ENCODE data around the gene TRMT6.

TRMT6 gene

DNA sequence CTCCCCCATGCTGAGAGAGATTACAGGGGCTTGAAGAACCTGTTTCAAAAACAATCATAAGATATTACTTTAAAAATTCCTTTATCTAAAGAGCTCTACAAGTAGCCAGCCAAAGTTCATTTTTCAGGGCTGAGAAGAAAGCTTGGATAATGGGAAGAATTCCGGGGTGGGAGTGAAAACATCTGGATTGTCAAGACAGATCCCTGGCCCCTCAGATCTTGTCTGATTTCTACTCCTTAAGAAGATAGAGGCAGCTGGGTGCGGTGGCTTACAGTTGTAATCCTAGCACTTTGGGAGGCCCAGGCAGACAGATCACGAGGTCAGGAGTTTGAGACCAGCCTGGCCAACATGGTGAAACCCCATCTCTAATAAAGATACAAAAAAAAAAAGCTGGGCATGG lies 24.8 kb downstream of the TRMT6 start:
- no peak overlapping the region for H3K27ac ChIP-seq
- H3K4me3 ChIP-seq = no peak overlapping the region
- no peaks in the 10 kb centered on the region for H3K9me3 ChIP-seq
- peaks cover 0 to 5% of the 10 kb centered on the region in 2 donors for H3K27me3 ChIP-seq
- intact Hi-C loops (cut with DNase I; ENCODE audit: low total_unique reads) = no loop called here
- H3K36me3 ChIP-seq = no peaks in the 10 kb centered on the region
- TF ChIP-seq, protein P1, sequence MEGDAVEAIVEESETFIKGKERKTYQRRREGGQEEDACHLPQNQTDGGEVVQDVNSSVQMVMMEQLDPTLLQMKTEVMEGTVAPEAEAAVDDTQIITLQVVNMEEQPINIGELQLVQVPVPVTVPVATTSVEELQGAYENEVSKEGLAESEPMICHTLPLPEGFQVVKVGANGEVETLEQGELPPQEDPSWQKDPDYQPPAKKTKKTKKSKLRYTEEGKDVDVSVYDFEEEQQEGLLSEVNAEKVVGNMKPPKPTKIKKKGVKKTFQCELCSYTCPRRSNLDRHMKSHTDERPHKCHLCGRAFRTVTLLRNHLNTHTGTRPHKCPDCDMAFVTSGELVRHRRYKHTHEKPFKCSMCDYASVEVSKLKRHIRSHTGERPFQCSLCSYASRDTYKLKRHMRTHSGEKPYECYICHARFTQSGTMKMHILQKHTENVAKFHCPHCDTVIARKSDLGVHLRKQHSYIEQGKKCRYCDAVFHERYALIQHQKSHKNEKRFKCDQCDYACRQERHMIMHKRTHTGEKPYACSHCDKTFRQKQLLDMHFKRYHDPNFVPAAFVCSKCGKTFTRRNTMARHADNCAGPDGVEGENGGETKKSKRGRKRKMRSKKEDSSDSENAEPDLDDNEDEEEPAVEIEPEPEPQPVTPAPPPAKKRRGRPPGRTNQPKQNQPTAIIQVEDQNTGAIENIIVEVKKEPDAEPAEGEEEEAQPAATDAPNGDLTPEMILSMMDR (IDR thresholded peaks at IDR 0.05) = no peak
- no peak for DNase-seq
- H3K4me1 ChIP-seq = no peaks in the 10 kb centered on the region

DNA sequence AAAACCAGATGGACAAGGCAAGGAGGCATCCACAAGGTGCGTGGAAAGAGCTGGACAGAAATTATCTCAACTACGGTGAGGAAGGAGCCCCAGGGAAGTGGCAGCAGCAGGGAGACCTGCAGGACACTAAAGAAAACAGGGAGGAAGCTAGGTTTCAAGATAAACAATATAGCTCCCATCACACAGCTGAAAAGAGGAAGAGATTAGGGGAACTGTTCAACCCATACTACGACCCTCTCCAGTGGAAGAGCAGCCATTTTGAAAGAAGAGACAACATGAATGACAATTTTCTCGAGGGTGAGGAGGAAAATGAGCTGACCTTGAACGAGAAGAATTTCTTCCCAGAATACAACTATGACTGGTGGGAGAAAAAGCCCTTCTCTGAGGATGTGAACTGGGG lies 26.8 kb downstream of the TRMT6 start:
- no peak for DNase-seq
- Histone ChIP-seq H3K4me3 (no peak overlapping the region), H3K9me3 (no peaks in the 10 kb centered on the region), H3K36me3 (no peaks in the 10 kb centered on the region), H3K27me3 (peaks cover 0 to 4% of the 10 kb centered on the region in 2 donors), H3K27ac (no peak overlapping the region), H3K4me1 (no peaks in the 10 kb centered on the region)
- intact Hi-C loops (cut with DNase I; ENCODE audit: low total_unique reads) = no loop called here
- TF ChIP-seq, protein P1 (IDR thresholded peaks at IDR 0.05) = no peak

DNA sequence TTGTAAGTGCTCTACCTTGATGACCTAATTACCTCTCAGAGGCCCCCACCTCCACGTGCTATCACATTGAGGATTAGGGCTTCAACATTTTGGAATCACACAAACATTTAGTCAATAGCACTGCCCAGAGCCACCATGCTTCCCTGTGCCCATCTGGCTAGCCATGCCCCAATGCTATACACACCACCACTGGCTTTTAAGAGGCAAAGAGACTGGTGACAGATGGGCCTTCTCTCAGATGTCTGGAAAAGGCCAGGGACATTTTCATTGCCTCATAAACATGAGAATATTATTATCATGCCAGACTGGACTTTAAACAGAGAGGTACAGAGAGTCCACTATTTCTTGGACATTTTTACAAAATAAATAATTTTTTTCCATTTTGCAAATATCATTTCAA lies 29.8 kb downstream of the TRMT6 start:
- Histone ChIP-seq H3K9me3 (no peaks in the 10 kb centered on the region), H3K4me3 (no peak overlapping the region), H3K27ac (no peak overlapping the region), H3K27me3 (peaks cover 0 to 4% of the 10 kb centered on the region in 2 donors), H3K4me1 (no peaks in the 10 kb centered on the region), H3K36me3 (no peaks in the 10 kb centered on the region)
- TF ChIP-seq, protein P1 (IDR thresholded peaks at IDR 0.05) = no peak
- intact Hi-C loops (cut with DNase I; ENCODE audit: low total_unique reads) = no loop called here
- no peak for DNase-seq

DNA sequence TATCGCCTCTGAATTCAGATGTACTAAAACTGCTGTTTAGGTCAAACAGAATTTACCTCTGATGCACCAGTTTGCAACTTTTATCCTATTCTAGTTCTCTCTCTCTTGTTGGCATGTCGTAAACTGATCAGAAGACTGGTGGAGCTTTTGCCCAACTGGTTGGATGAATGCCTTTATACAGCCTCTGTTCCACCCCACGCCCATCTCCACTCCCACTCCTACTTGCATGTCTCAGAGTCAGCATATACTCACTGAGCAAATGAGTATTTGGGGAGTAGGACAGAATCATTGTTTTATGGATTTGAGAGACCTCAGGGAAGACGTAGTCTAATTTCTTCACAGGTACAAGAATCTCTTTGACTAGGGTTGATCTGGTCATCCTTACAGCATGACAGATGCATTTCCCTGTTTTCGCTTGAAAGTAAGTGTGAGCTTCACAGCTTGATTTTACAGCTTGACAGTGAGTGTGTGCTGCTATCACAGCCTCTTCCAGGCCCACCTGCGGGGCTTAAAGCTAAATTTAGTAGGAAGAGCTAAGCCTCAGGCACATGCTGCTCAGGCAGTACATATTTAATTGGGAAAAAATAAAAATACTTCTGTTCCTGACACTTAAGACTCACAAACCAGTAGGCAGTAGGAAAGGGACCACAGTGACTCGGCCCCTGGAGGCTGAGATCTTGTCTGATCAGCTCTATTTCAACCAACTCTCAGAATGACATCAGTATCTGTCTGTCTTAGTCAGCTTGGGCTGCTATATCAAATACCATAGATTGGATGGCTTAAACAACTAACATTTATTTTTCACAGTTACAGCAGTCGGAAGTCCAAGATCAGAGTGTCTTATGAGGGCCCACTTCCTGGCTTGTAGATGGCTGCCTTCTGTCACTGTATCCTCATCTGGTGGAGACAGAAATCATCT lies 30.4 kb downstream of the TRMT6 start:
- Histone ChIP-seq H3K27ac (no peak overlapping the region), H3K4me3 (no peak overlapping the region), H3K27me3 (peaks cover 0 to 4% of the 10 kb centered on the region in 2 donors), H3K36me3 (no peaks in the 10 kb centered on the region), H3K4me1 (no peaks in the 10 kb centered on the region), H3K9me3 (no peaks in the 10 kb centered on the region)
- DNase-seq = no peak
- intact Hi-C loops (cut with DNase I; ENCODE audit: low total_unique reads) = no loop called here
- TF ChIP-seq, protein P1 (IDR thresholded peaks at IDR 0.05) = no peak

GRCh38 chr20:5918856-5919625 lies 31.3 kb downstream of the TRMT6 start:
- Histone ChIP-seq H3K27ac (no peak overlapping the region), H3K4me1 (no peaks in the 10 kb centered on the region), H3K9me3 (no peaks in the 10 kb centered on the region), H3K4me3 (no peak overlapping the region), H3K27me3 (peaks cover 0 to 4% of the 10 kb centered on the region in 2 donors), H3K36me3 (no peaks in the 10 kb centered on the region)
- TF ChIP-seq, protein P1 (IDR thresholded peaks at IDR 0.05) = no peak
- DNase-seq = no peak
- intact Hi-C loops (cut with DNase I; ENCODE audit: low total_unique reads) = no loop called here
